ENCODE data around the gene COL6A6. TPM values are rescaled to one million over a fixed set of nuclear protein-coding genes. Genes with fewer than 3 reads are reported as not detected.
A peak's percentile ranks its signal among the peaks of the same experiment; 100 is the strongest.
"Not testable (repeated sequence)": the region's sequence is repeated elsewhere in the genome, so short reads cannot be mapped to it uniquely, and the experiment has no call there.

COL6A6 gene
- total and polyA plus RNA-seq, 3 experiments from 2014 or later: not detected

DNA sequence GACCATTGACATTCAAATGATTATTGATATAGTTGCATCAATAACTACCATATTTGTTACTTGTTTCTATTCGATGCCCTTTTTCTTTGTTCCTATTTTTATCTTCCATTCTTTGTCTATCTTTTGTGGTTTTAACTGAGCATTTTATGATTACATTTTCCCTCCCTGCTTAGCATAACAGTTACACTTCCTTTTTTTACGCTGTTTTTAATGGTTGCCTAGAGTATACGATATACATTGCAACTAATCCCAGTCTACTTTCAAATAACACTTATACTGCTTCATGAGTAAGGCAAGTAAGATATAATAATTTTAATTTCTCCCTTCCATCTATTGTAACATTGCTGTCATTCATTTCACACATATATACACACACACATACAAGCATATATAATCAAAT is 26.3 kb downstream of the COL6A6 start:
- Mint-ChIP-seq H3K36me3 (no peaks in the 10 kb centered on the region), H3K27ac (no peak overlapping the region), H3K27me3 (peaks cover 3 to 4% of the 10 kb centered on the region in 2 donors), H3K4me3 (no peak overlapping the region), H3K4me1 (no peaks in the 10 kb centered on the region), H3K9me3 (no peaks in the 10 kb centered on the region)
- no peak overlapping the region for H3K27ac ChIP-seq (ENCODE audit: low read depth, low read length)
- H3K9me3 ChIP-seq (ENCODE audit: low read length): no peaks in the 10 kb centered on the region
- no peak overlapping the region for H3K4me3 ChIP-seq (ENCODE audit: low read length)
- H3K27me3 ChIP-seq (ENCODE audit: insufficient read depth, low read length, poor library complexity, severe bottlenecking): no peaks in the 10 kb centered on the region
- CTCF ChIA-PET: no interaction called here
- H3K4me1 ChIP-seq (ENCODE audit: insufficient read depth, low read length): no peaks in the 10 kb centered on the region
- no peak for DNase-seq
- POLR2A ChIA-PET: no interaction called here
- H3K36me3 ChIP-seq (ENCODE audit: insufficient read depth, low read length): no peaks in the 10 kb centered on the region

DNA sequence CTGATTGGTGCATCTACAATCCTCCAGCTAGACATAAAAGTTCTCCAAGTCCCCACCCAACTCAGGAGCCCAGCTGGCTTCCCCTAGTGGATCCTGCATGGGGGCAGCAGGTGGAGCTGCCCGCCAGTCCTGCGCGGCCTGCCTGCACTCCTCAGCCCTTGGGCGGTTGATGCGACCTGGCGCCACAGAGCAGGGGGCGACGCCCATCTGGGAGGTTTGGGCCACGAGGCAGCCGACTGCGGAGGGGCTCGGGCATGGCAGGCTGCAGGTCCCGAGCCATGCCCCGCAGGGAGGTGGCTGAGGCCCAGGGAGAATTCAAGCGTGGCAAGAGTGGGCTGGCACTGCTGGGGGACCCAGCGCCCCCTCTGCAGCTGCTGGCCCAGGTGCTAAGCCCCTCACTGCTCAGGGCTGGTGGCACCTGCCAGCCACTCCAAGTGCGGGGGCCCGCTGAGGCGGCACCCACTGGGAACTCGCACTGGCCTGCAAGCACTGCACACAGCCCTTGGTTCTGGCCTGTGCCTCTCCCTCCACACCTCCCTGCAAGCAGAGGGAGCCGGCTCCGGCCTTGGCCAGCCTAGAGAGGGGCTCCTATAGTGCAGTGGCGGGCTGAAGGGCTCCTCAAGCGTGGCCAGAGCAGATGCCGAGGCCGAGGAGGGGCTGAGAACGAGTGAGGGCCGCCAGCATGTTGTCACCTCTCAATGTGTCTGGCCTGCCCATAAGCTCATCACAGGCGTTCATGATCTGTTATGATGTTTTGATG is 30.1 kb downstream of the COL6A6 start:
- no peak overlapping the region for H3K27ac Mint-ChIP-seq
- DNase-seq: no peak
- H3K9me3 Mint-ChIP-seq: no peaks in the 10 kb centered on the region
- CTCF ChIA-PET: no interaction called here
- H3K4me1 Mint-ChIP-seq: no peaks in the 10 kb centered on the region
- H3K4me3 Mint-ChIP-seq: no peak overlapping the region
- H3K27me3 ChIP-seq (ENCODE audit: insufficient read depth, low read length, poor library complexity, severe bottlenecking): no peaks in the 10 kb centered on the region
- no peaks in the 10 kb centered on the region for H3K4me1 ChIP-seq (ENCODE audit: insufficient read depth, low read length)
- H3K36me3 ChIP-seq (ENCODE audit: insufficient read depth, low read length): no peaks in the 10 kb centered on the region
- H3K36me3 Mint-ChIP-seq: no peaks in the 10 kb centered on the region
- H3K9me3 ChIP-seq (ENCODE audit: low read length): no peaks in the 10 kb centered on the region
- H3K27me3 Mint-ChIP-seq: peaks cover 3 to 4% of the 10 kb centered on the region in 2 donors
- POLR2A ChIA-PET: no interaction called here
- H3K27ac ChIP-seq (ENCODE audit: low read depth, low read length): no peak overlapping the region
- H3K4me3 ChIP-seq (ENCODE audit: low read length): no peak overlapping the region

DNA sequence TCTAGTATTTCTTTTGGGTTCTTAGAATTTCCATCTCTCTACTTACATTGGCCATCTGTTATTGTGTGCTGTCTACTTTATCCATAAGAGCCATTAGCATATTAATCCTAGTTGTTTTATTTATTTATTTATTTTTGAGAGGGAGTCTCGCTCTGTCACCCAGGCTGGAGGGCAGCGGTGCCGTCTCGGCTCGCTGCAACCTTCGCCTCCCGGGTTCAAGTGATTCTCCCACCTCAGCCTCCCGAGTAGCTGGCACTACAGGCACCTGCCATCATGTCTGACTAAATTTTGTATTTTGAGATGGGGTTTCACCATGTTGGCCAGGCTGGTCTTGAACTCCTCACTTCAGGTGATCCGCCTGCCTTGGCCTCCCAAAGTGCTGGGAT is 30.7 kb downstream of the COL6A6 start:
- H3K9me3 ChIP-seq (ENCODE audit: low read length); H3K36me3 ChIP-seq (ENCODE audit: insufficient read depth, low read length); H3K4me1 ChIP-seq (ENCODE audit: insufficient read depth, low read length); H3K4me3 ChIP-seq (ENCODE audit: low read length); DNase-seq; H3K27ac Mint-ChIP-seq; H3K27ac ChIP-seq (ENCODE audit: low read depth, low read length); H3K9me3 Mint-ChIP-seq; H3K36me3 Mint-ChIP-seq; CTCF ChIA-PET; H3K4me1 Mint-ChIP-seq; H3K27me3 Mint-ChIP-seq; H3K27me3 ChIP-seq (ENCODE audit: insufficient read depth, low read length, poor library complexity, severe bottlenecking); POLR2A ChIA-PET: not testable (repeated sequence)
- H3K4me3 Mint-ChIP-seq: peak overlapping the region in 1 of 7 donors; percentile 17

DNA sequence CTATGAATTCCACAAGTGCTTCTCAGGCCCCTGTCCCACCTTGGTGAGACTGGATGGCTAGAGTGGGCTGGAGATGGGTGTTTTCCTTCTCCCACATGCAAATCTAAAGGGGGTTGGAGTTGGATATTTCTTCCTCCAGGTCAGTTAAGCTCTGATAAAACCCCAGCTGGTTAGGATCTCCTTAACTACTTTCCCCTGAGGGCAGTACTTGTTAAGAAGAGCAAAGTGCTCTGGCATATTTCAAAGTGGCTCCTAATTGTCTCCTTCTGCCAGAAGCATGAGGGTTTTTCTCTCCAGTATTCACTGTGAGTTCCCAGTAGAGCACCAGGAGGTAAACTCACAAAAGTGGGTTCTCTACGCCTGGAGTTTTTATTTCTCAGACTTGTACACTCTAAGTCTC is 31.4 kb downstream of the COL6A6 start:
- Mint-ChIP-seq H3K27ac (no peak overlapping the region), H3K27me3 (peaks cover 3 to 4% of the 10 kb centered on the region in 2 donors), H3K4me1 (no peaks in the 10 kb centered on the region), H3K4me3 (no peak overlapping the region), H3K9me3 (no peaks in the 10 kb centered on the region), H3K36me3 (no peaks in the 10 kb centered on the region)
- H3K27ac ChIP-seq (ENCODE audit: low read depth, low read length): no peak overlapping the region
- DNase-seq: no peak
- POLR2A ChIA-PET: no interaction called here
- no peaks in the 10 kb centered on the region for H3K36me3 ChIP-seq (ENCODE audit: insufficient read depth, low read length)
- CTCF ChIA-PET: no interaction called here
- H3K4me1 ChIP-seq (ENCODE audit: insufficient read depth, low read length): no peaks in the 10 kb centered on the region
- no peaks in the 10 kb centered on the region for H3K27me3 ChIP-seq (ENCODE audit: insufficient read depth, low read length, poor library complexity, severe bottlenecking)
- H3K4me3 ChIP-seq (ENCODE audit: low read length): no peak overlapping the region
- no peaks in the 10 kb centered on the region for H3K9me3 ChIP-seq (ENCODE audit: low read length)

DNA sequence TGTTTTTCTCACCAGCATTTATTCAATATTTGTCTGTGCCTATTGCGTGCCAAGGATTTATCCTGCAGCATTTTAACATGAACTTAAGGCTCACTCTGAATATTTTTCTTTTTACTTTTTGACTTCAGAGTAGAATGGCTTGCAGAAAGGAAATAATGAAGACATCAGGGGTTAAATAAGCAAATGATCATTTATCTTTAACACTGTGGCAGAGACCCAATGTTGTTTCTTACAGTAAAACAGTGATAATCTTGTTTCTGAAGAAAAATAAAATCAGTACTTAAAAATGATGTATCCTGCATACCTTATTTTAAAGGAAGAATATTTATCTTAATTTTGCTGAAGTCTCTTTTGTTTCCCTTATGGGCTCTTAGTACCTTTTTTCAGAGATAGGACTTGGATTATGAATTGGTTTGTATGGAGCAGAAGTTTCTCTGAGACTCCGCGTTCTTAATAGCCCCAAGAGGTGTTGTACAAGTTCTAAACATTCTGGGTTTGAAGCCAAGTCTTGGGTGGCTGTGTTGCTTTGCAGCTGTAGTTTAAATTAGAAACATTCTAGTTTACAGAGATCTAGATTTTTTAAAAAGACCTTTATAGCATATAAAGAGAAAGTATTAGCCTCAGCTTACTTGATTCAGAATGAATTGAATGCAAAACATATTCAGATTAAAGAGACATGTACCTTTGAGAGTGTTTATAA is 40.5 kb downstream of the COL6A6 start:
- no peak overlapping the region for H3K4me3 Mint-ChIP-seq
- Histone ChIP-seq H3K27ac (ENCODE audit: low read depth, low read length) (no peak overlapping the region), H3K27me3 (ENCODE audit: insufficient read depth, low read length, poor library complexity, severe bottlenecking) (no peaks in the 10 kb centered on the region), H3K4me1 (ENCODE audit: insufficient read depth, low read length) (no peaks in the 10 kb centered on the region), H3K4me3 (ENCODE audit: low read length) (no peak overlapping the region), H3K36me3 (ENCODE audit: insufficient read depth, low read length) (no peaks in the 10 kb centered on the region), H3K9me3 (ENCODE audit: low read length) (no peaks in the 10 kb centered on the region)
- ChIA-PET CTCF (interaction anchor here (1.6 kb wide), 1 partner anchor 10 kb away, joined by 5 read pairs; no protein-coding TSS in a partner anchor), POLR2A (no interaction called here)
- no peaks in the 10 kb centered on the region for H3K36me3 Mint-ChIP-seq
- DNase-seq: no peak
- H3K9me3 Mint-ChIP-seq: peaks cover 0 to 5% (median 0%) of the 10 kb centered on the region in 5 donors
- no peak overlapping the region for H3K27ac Mint-ChIP-seq
- no peaks in the 10 kb centered on the region for H3K4me1 Mint-ChIP-seq
- H3K27me3 Mint-ChIP-seq: peaks cover 11 to 27% of the 10 kb centered on the region in 2 donors

DNA sequence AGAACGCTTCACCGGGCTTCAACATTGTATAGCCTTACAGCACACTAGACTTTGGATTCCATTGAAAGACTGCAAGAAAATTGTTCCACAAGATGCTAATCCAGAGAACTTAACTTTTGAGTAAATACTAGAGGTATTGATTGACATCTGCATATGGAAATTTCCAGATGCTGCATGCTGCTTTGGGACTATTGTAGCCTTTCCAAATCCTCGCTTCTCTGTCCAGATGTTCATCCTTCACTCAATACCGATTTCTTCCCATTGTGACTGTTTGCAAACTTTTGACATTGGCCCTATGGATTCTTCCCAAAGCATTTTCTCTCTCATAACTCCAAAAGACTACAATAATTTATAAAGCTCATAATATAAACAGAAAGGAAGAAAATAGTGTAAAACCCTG is 41.4 kb downstream of the COL6A6 start:
- peaks cover 11 to 27% of the 10 kb centered on the region in 2 donors for H3K27me3 Mint-ChIP-seq
- H3K36me3 Mint-ChIP-seq: no peaks in the 10 kb centered on the region
- Histone ChIP-seq H3K4me3 (ENCODE audit: low read length) (no peak overlapping the region), H3K9me3 (ENCODE audit: low read length) (no peaks in the 10 kb centered on the region), H3K27ac (ENCODE audit: low read depth, low read length) (no peak overlapping the region), H3K36me3 (ENCODE audit: insufficient read depth, low read length) (no peaks in the 10 kb centered on the region), H3K4me1 (ENCODE audit: insufficient read depth, low read length) (no peaks in the 10 kb centered on the region), H3K27me3 (ENCODE audit: insufficient read depth, low read length, poor library complexity, severe bottlenecking) (no peaks in the 10 kb centered on the region)
- no peak overlapping the region for H3K27ac Mint-ChIP-seq
- H3K4me1 Mint-ChIP-seq: no peaks in the 10 kb centered on the region
- POLR2A ChIA-PET: no interaction called here
- H3K4me3 Mint-ChIP-seq: no peak overlapping the region
- CTCF ChIA-PET: interaction anchor here (1.6 kb wide), 1 partner anchor 9 kb away, joined by 5 read pairs; no protein-coding TSS in a partner anchor
- peaks cover 0 to 5% (median 0%) of the 10 kb centered on the region in 5 donors for H3K9me3 Mint-ChIP-seq
- no peak for DNase-seq

DNA sequence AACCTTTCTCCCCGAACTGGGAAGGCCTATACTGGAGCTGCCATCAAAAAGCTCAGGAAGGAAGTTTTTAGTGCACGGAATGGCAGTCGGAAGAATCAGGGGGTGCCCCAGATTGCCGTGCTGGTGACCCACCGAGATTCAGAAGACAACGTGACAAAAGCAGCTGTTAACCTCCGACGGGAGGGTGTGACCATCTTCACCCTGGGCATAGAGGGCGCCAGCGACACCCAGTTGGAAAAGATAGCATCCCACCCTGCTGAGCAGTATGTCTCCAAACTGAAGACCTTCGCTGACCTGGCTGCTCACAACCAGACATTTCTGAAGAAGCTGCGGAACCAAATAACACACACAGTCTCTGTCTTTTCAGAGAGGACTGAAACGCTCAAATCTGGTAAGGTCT is 48.2 kb downstream of the COL6A6 start:
- no peaks in the 10 kb centered on the region for H3K9me3 Mint-ChIP-seq
- H3K9me3 ChIP-seq (ENCODE audit: low read length): no peaks in the 10 kb centered on the region
- peaks cover 1 to 6% of the 10 kb centered on the region in 2 donors for H3K27me3 Mint-ChIP-seq
- no peak overlapping the region for H3K27ac ChIP-seq (ENCODE audit: low read depth, low read length)
- no peak overlapping the region for H3K4me3 ChIP-seq (ENCODE audit: low read length)
- no peaks in the 10 kb centered on the region for H3K27me3 ChIP-seq (ENCODE audit: insufficient read depth, low read length, poor library complexity, severe bottlenecking)
- no peak overlapping the region for H3K4me3 Mint-ChIP-seq
- ChIA-PET CTCF (no interaction called here), POLR2A (no interaction called here)
- DNase-seq: no peak
- H3K36me3 ChIP-seq (ENCODE audit: insufficient read depth, low read length): no peaks in the 10 kb centered on the region
- no peaks in the 10 kb centered on the region for H3K36me3 Mint-ChIP-seq
- H3K27ac Mint-ChIP-seq: no peak overlapping the region
- H3K4me1 Mint-ChIP-seq: no peaks in the 10 kb centered on the region
- H3K4me1 ChIP-seq (ENCODE audit: insufficient read depth, low read length): no peaks in the 10 kb centered on the region
